Osteoblast (primary cell): ENCODE data around the gene GCH1. TPM values are rescaled to one million over a fixed set of nuclear protein-coding genes. Genes with fewer than 3 reads are reported as not detected.

ENCODE experiments used
- DNase-seq: peaks from one replicate; pipeline ENCODE4 v3.0.0; 2011; ENCODE audit warnings: low spot score, mixed read lengths; ENCODE audit not compliant: insufficient read length; ENCODE audit errors: missing footprints
- H2AFZ ChIP-seq: 2 replicates; pipeline ENCODE4 v1.6.0; 2011; ENCODE audit warnings: mild to moderate bottlenecking, low read length
- H3K27ac ChIP-seq: 2 replicates; pipeline ENCODE4 v1.5.1; 2011; ENCODE audit warnings: mild to moderate bottlenecking, low read depth, low read length, moderate library complexity
- H3K27me3 ChIP-seq: 2 replicates; pipeline ENCODE4 v1.6.0; 2012; ENCODE audit warnings: mild to moderate bottlenecking, control low read depth, inconsistent platforms, low read length, moderate library complexity; ENCODE audit not compliant: insufficient read depth
- H3K36me3 ChIP-seq: 2 replicates; pipeline ENCODE4 v1.5.1; 2011; ENCODE audit warnings: mild to moderate bottlenecking, low read length, control low read depth, moderate library complexity; ENCODE audit not compliant: insufficient read depth
- H3K4me1 ChIP-seq: 2 replicates; pipeline ENCODE4 v1.5.1; 2011; ENCODE audit warnings: mild to moderate bottlenecking, low read length, control low read depth, moderate library complexity; ENCODE audit not compliant: insufficient read depth
- H3K4me2 ChIP-seq: 2 replicates; pipeline ENCODE4 v1.6.0; 2011; ENCODE audit warnings: mild to moderate bottlenecking, low read length; ENCODE audit not compliant: insufficient read depth
- H3K4me3 ChIP-seq: fragments of 200-600 bp; sonication (generic); 3 replicates; pipeline ENCODE4 v1.5.1; 2012; ENCODE audit warnings: mild to moderate bottlenecking, low read length, inconsistent platforms; ENCODE audit not compliant: insufficient read depth
- H3K79me2 ChIP-seq: 2 replicates; pipeline ENCODE4 v1.6.0; 2012; ENCODE audit warnings: mild to moderate bottlenecking, low read length, control low read depth, inconsistent platforms; ENCODE audit not compliant: insufficient read depth
- H3K9me3 ChIP-seq: 2 replicates; pipeline ENCODE4 v1.5.1; 2011; ENCODE audit warnings: low read depth, low read length, control low read depth
- H4K20me1 ChIP-seq: 2 replicates; pipeline ENCODE4 v1.6.0; 2012; ENCODE audit warnings: mild to moderate bottlenecking, low read length, control low read depth; ENCODE audit not compliant: insufficient read depth
- CTCF ChIP-seq: IDR thresholded peaks from 2 replicates; pipeline ENCODE4 v1.5.1; 2011; ENCODE audit warnings: mild to moderate bottlenecking, low read depth, low read length, moderate library complexity; ENCODE audit errors: extremely low read depth
- total RNA-seq: library from RNA; depleted of rRNA; stranded (reverse); fragments of >200 nt; gene quantifications from 2 replicates; pipeline ENCODE4 v1.2.3, GENCODE V29; 2012

Gene GCH1
- total RNA-seq, 1 donor = 3.3 TPM

GRCh38 chr14:54805445-54806322 lies 96.9 kb downstream of the GCH1 start:
- no peaks in the 10 kb centered on the region for H3K36me3 ChIP-seq
- peak overlapping the region; percentile 87 for H3K4me2 ChIP-seq

GRCh38 chr14:54805070-54805444 lies 97.6 kb downstream of the GCH1 start:
- Histone ChIP-seq H3K4me3 (no peak overlapping the region), H2AFZ (peak overlapping the region; percentile 55), H4K20me1 (no peaks in the 10 kb centered on the region), H3K9me3 (no peaks in the 10 kb centered on the region), H3K79me2 (no peaks in the 10 kb centered on the region), H3K4me2 (peak overlapping the region; percentile 87), H3K27me3 (no peaks in the 10 kb centered on the region), H3K27ac (no peak overlapping the region), H3K4me1 (peaks cover 12% of the 10 kb centered on the region), H3K36me3 (no peaks in the 10 kb centered on the region)
- DNase-seq = peak; percentile 78
- no peak for TF ChIP-seq CTCF

More at GRCh38 chr14:54805445-54806322, 96.9 kb downstream of the GCH1 start:
- peak overlapping the region; percentile 55 for H2AFZ ChIP-seq
- peak; percentile 93 for DNase-seq
- no peak overlapping the region for H3K27ac ChIP-seq
- H3K79me2 ChIP-seq = no peaks in the 10 kb centered on the region
- peaks cover 12% of the 10 kb centered on the region for H3K4me1 ChIP-seq
- H3K4me3 ChIP-seq = peak overlapping the region; percentile 57
- H3K9me3 ChIP-seq = no peaks in the 10 kb centered on the region
- H3K27me3 ChIP-seq = no peaks in the 10 kb centered on the region
- no peaks in the 10 kb centered on the region for H4K20me1 ChIP-seq
- TF ChIP-seq CTCF = peak; percentile 99

- Histone ChIP-seq H3K27ac (no peak overlapping the region), H3K36me3 (no peaks in the 10 kb centered on the region), H3K79me2 (no peaks in the 10 kb centered on the region), H3K9me3 (no peaks in the 10 kb centered on the region), H4K20me1 (no peaks in the 10 kb centered on the region), H3K4me1 (peaks cover 12% of the 10 kb centered on the region), H3K4me2 (peak overlapping the region; percentile 87), H3K27me3 (no peaks in the 10 kb centered on the region), H2AFZ (no peak overlapping the region), H3K4me3 (no peak overlapping the region)
- no peak for DNase-seq
- no peak for TF ChIP-seq CTCF
These were observed 98.0 kb downstream of the GCH1 start for GRCh38 chr14:54804538-54805041.

GRCh38 chr14:54803926-54804537 lies 98.6 kb downstream of the GCH1 start:
- TF ChIP-seq CTCF = no peak
- H3K4me2 ChIP-seq = no peak overlapping the region
- H3K27me3 ChIP-seq = no peaks in the 10 kb centered on the region
- DNase-seq = no peak
- no peaks in the 10 kb centered on the region for H4K20me1 ChIP-seq
- H3K9me3 ChIP-seq = no peaks in the 10 kb centered on the region
- H3K4me1 ChIP-seq = peaks cover 12% of the 10 kb centered on the region
- H2AFZ ChIP-seq = no peak overlapping the region
- no peaks in the 10 kb centered on the region for H3K79me2 ChIP-seq
- no peak overlapping the region for H3K27ac ChIP-seq
- H3K4me3 ChIP-seq = no peak overlapping the region
- no peaks in the 10 kb centered on the region for H3K36me3 ChIP-seq
